Measurements from ENCODE around the gene RPP14.
"Not testable (repeated sequence)": the region's sequence is repeated elsewhere in the genome, so short reads cannot be mapped to it uniquely, and the experiment has no call there.

RPP14 gene

GRCh38 chr3:58281069-58281468 is 25.0 kb upstream of the RPP14 start:
- no peak for TF ChIP-seq CTCF (IDR thresholded peaks at IDR 0.05; ENCODE audit: control insufficient read depth, insufficient read depth, low read depth, low read length, missing control alignments)
- no peak overlapping the region for H3K4me3 ChIP-seq (ENCODE audit: control insufficient read depth, low read depth, low read length)
- DNase-seq (ENCODE audit: low read depth), result no peak

- no peak for DNase-seq (ENCODE audit: low read depth)
- no peak for TF ChIP-seq CTCF (IDR thresholded peaks at IDR 0.05; ENCODE audit: control insufficient read depth, insufficient read depth, low read depth, low read length, missing control alignments)
- no peak overlapping the region for H3K4me3 ChIP-seq (ENCODE audit: control insufficient read depth, low read depth, low read length)
Observed at GRCh38 chr3:58285334-58285733, 20.7 kb upstream of the RPP14 start.

- no peak for DNase-seq (ENCODE audit: low read depth)
- TF ChIP-seq CTCF (IDR thresholded peaks at IDR 0.05; ENCODE audit: control insufficient read depth, insufficient read depth, low read depth, low read length, missing control alignments), result no peak
- no peak overlapping the region for H3K4me3 ChIP-seq (ENCODE audit: control insufficient read depth, low read depth, low read length)
Observed at GRCh38 chr3:58287354-58287753, 18.7 kb upstream of the RPP14 start.

- H3K4me3 ChIP-seq (ENCODE audit: control insufficient read depth, low read depth, low read length), result no peak overlapping the region
- no peak for DNase-seq (ENCODE audit: low read depth)
- no peak for TF ChIP-seq CTCF (IDR thresholded peaks at IDR 0.05; ENCODE audit: control insufficient read depth, insufficient read depth, low read depth, low read length, missing control alignments)
Observed at GRCh38 chr3:58288011-58288728, 17.9 kb upstream of the RPP14 start.

GRCh38 chr3:58288964-58289613 is 17.0 kb upstream of the RPP14 start:
- H3K4me3 ChIP-seq (ENCODE audit: control insufficient read depth, low read depth, low read length); DNase-seq (ENCODE audit: low read depth): not testable (repeated sequence)

- not testable (repeated sequence) for DNase-seq (ENCODE audit: low read depth)
Observed at GRCh38 chr3:58290446-58290845, 15.6 kb upstream of the RPP14 start.

GRCh38 chr3:58291671-58292338 is 14.2 kb upstream of the RPP14 start:
- H3K4me3 ChIP-seq (ENCODE audit: control insufficient read depth, low read depth, low read length), result no peak overlapping the region
- DNase-seq (ENCODE audit: low read depth), result no peak
- no peak for TF ChIP-seq CTCF (IDR thresholded peaks at IDR 0.05; ENCODE audit: control insufficient read depth, insufficient read depth, low read depth, low read length, missing control alignments)

More at GRCh38 chr3:58290446-58290845, 15.6 kb upstream of the RPP14 start:
- H3K4me3 ChIP-seq (ENCODE audit: control insufficient read depth, low read depth, low read length), result not testable (repeated sequence)
